Activated CD8-positive, alpha-beta memory T cell treated with anti-CD3 and anti-CD28 coated beads, Interleukin-2, amount 10 ng/mL, durations not matched to agents 7 days and 5 days (primary cell): Measurements from ENCODE around the gene ZNF28. TPM values are rescaled to one million over a fixed set of nuclear protein-coding genes. Genes with fewer than 3 reads are reported as not detected.
"Not testable (repeated sequence)": the region's sequence is repeated elsewhere in the genome, so short reads cannot be mapped to it uniquely, and the experiment has no call there.

ENCODE experiments used
- ATAC-seq: fragments of 150-1000 bp; cut with Tn5 transposase; one replicate; pipeline ENCODE4 v1.10.0; 2021; ENCODE audit warnings: moderate library complexity
- CTCF ChIA-PET: fragments of 350-600 bp; sonication (Branson Sonifier 250); formaldehyde crosslinking; loops from one replicate; lab custom pipeline; 2021; ENCODE audit warnings: antibody characterized with exemption; lab: Charles Lee
- DNase-seq: peaks from one replicate; pipeline ENCODE4 v3.0.0-alpha.2; 2020
- H3K27ac Mint-ChIP-seq: one replicate; pipeline ENCODE4 v1.8.0; 2021; ENCODE audit warnings: mild to moderate bottlenecking, mixed read lengths
- H3K27me3 Mint-ChIP-seq: one replicate; pipeline ENCODE4 v1.8.0; 2021; ENCODE audit warnings: mixed read lengths
- H3K36me3 Mint-ChIP-seq: one replicate; pipeline ENCODE4 v1.8.0; 2021; ENCODE audit warnings: mild to moderate bottlenecking, mixed read lengths
- H3K4me1 Mint-ChIP-seq: one replicate; pipeline ENCODE4 v1.8.0; 2021; ENCODE audit warnings: mixed read lengths
- H3K4me3 Mint-ChIP-seq: one replicate; pipeline ENCODE4 v1.8.0; 2021; ENCODE audit warnings: mild to moderate bottlenecking, moderate library complexity, mixed read lengths
- H3K9me3 Mint-ChIP-seq: one replicate; pipeline ENCODE4 v1.8.0; 2022; ENCODE audit warnings: low read depth, mixed read lengths
- total RNA-seq, 2 experiments: library from RNA; stranded (reverse); gene quantifications; one replicate each; pipeline ENCODE4 v1.2.3, GENCODE V29; 2021

ZNF28 gene
- total RNA-seq: 10 to 100 TPM; 15.5 to 18.6 TPM

DNA sequence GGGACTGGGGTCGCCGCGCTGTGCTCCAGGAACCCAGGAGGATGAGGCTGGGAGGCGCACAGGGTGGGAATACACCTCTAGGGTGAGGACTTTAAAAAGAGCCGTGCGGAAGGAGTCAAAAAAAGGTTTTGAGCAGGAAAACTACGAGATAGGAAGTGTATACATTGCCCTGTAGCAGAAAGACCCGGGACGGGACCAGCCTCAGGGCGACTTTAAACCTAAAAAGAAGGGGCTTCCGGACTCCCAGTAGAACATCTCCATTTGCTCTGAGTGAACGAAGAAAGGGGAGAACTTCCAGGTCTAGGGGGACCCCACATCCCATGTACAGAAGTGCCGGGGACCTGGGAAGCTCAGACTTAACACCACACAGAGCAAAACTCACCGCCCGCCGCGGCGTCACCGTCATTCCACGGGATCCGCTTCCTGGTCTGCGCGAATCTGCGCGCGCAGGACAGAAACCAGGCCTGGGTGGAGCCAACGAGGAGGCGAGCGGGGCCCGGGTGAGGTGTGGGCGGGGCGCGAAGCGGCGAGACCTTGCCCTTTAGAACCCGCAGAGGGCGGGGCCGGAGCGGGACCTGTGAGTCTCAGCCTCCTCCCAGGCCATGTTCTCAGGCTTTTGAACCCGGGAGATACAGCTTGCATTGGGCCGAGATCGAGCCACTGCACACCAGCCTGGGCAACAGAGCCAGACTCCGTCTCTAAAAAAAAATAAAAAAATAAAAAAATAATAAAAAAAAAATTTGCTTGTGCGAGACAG, at the start of gene ZNF28:
ZNF28 (minus strand) TSS at position 430 of the 757 bp plus-strand sequence. CDS start 3,675 bp downstream, outside the sequence.
- peaks cover 13% of the 10 kb centered on the region for H3K4me1 Mint-ChIP-seq
- H3K27me3 Mint-ChIP-seq, CTCF ChIA-PET: not testable (repeated sequence)
- peak within 1 kb of the TSS; percentile 89 for H3K27ac Mint-ChIP-seq
- H3K4me3 Mint-ChIP-seq: peak within 1 kb of the TSS; percentile 98
- DNase-seq (peak; percentile 79), ATAC-seq (peak; percentile 100)
- peaks cover 42% of the 10 kb centered on the region for H3K36me3 Mint-ChIP-seq
- H3K9me3 Mint-ChIP-seq: peaks cover 14% of the 10 kb centered on the region

DNA sequence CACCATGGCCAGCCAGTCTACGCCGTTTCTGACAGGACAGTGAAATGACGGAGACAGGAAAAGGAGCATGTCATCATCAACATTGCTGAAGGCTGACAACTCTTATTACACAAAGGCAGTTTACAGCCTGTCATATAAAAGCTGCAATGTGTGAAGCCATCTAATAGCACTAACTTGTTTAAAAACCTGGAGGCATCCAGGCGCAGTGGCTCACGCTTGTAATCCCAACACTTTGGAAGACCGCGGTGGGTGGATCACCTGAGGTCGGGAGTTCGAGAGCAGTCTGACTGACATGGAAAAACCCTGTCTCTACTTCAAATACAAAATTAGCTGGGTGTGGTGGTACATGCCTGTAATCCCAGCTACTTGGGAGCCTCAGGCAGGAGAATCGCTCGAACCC, 46.6 kb upstream of the ZNF28 start:
- ATAC-seq, H3K4me3 Mint-ChIP-seq, CTCF ChIA-PET, DNase-seq, H3K27me3 Mint-ChIP-seq, H3K4me1 Mint-ChIP-seq, H3K27ac Mint-ChIP-seq: not testable (repeated sequence)
- peaks cover 16% of the 10 kb centered on the region for H3K9me3 Mint-ChIP-seq
- H3K36me3 Mint-ChIP-seq: peaks cover 11% of the 10 kb centered on the region

DNA sequence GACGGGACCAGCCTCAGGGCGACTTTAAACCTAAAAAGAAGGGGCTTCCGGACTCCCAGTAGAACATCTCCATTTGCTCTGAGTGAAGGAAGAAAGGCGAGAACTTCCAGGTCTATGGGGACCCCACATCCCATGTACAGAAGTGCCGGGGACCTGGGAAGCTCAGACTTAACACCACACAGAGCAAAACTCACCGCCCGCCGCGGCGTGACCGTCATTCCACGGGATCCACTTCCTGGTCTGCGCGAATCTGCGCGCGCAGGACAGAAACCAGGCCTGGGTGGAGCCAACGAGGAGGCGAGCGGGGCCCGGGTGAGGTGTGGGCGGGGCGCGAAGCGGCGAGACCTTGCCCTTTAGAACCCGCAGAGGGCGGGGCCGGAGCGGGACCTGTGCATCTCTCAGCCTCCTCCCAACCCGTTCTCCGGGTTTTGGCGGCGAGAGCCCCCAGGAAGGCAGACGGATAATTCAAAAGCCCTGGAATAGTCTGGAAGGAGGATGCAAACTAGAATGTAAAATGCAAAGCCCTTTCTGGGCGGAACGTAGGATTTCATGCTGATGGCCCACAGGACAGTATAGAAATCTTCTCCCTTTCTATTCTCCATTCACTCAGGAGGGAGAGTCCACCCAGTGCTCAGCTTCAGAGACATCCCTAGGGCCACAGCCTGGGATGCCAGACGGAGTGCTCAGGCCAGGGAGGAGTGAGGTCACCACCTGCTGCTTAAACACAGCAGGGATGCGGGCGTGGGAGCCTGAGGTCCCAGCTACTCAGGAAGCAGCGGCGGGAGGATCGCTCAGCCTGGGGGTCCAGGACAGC, 36.2 kb upstream of the ZNF28 start, which contains the start of gene ZNF468:
ZNF468 (minus strand) TSS at position 242 of the 814 bp plus-strand sequence. CDS start 3,347 bp downstream, outside the sequence.
- ATAC-seq: peak; percentile 100
- peaks cover 17% of the 10 kb centered on the region for H3K9me3 Mint-ChIP-seq
- CTCF ChIA-PET, H3K27me3 Mint-ChIP-seq: not testable (repeated sequence)
- peak within 1 kb of the TSS; percentile 87 for H3K27ac Mint-ChIP-seq
- peaks cover 21% of the 10 kb centered on the region for H3K4me1 Mint-ChIP-seq
- DNase-seq: peak; percentile 83
- peaks cover 36% of the 10 kb centered on the region for H3K36me3 Mint-ChIP-seq
- H3K4me3 Mint-ChIP-seq: peak within 1 kb of the TSS; percentile 82

DNA sequence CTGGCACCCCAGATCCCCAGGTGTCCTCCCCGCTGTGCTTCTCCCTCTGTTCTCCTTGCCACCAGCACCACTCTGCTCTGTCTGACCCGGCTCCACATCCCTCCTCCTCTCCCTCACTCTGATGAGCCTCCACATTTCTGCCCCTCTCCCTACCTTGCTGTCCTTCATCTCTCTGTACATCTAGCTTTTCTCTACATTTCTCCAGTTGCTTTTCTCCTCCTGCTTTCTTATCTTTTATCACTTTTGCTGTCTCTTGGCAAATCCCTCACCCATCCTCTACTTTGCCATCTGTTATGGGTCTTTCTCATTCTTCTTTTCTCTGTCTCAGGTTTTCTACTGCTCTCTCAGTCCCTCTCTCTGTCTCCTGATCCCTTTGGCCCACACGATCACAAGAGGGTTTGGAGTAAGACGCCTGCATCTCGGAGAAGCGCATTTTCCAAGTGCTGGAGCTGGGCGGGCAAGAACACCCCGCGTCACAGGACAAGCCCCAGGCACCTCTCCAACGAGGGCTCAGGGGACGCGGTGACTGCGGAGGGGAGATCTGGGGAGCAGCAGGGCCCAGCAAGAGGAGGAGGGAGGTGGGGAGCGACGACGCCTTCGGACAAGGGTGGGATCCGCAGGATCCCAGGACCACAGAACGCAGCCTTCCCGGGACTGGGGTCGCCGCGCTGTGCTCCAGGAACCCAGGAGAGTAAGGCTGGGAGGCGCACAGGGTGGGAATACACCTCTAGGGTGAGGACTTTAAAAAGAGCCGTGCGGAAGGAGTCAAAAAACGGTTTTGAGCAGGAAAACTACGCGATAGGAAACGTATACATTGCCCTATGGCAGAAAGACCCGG, 35.3 kb upstream of the ZNF28 start:
- DNase-seq: not testable (repeated sequence)
- Mint-ChIP-seq H3K36me3 (peaks cover 44% of the 10 kb centered on the region), H3K9me3 (peaks cover 13% of the 10 kb centered on the region)

DNA sequence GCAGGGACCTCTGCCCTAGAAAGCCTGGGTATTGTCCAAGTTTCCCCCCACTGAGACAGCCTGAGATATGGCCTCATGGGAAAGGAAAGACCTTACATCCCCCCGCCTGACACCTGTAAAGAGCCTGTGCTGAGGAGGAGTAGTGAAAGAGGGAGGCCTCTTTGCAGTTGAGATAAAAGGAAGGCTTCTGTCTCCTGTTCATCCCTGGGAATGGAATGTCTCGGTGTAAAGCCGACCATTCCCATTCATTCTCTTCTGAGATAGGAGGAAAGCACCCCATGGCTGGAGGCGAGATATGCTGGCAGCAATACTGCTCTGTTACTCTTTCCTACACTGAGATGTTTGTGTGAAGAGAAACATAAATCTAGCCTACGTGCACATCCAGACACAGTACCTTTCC, 25.9 kb upstream of the ZNF28 start:
- H3K27me3 Mint-ChIP-seq, H3K4me1 Mint-ChIP-seq, CTCF ChIA-PET, DNase-seq, H3K4me3 Mint-ChIP-seq, ATAC-seq, H3K27ac Mint-ChIP-seq: not testable (repeated sequence)
- Mint-ChIP-seq H3K36me3 (peaks cover 93% of the 10 kb centered on the region), H3K9me3 (peaks cover 34% of the 10 kb centered on the region)

More for the DNA sequence above, 35.3 kb upstream of the ZNF28 start:
- peak overlapping the region; percentile 87 for H3K27ac Mint-ChIP-seq
- CTCF ChIA-PET, H3K27me3 Mint-ChIP-seq: not testable (repeated sequence)
- peak; percentile 44 for ATAC-seq
- peak overlapping the region; percentile 82 for H3K4me3 Mint-ChIP-seq
- peaks cover 21% of the 10 kb centered on the region for H3K4me1 Mint-ChIP-seq

DNA sequence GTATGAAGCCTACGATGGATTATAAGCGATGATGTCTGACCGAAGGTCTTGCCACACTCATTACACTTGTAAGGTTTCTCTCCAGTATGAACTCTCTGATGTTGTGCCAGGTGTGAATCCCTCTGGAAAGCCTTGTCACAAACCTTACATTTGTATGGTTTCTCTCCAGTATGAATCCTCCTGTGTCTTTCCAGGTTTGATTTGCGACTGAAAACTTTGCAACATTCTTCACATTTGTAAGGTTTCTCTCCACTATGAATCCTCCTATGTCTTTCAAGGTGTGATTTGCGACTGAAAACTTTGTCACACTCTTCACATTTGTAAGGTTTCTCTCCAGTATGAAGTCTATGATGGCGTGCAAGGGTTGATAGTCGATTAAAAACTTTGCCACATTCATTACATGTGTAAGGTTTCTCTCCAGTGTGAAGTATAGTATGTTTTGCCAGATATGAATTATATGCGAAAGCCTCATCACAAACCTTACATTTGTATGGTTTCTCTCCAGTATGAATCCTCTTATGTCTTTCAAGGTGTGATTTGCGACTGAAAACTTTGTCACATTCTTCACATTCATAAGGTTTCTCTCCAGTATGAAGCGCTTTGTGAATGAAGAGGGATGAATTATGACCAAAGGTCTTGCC, 19.5 kb upstream of the ZNF28 start:
- H3K27ac Mint-ChIP-seq, H3K27me3 Mint-ChIP-seq, H3K4me1 Mint-ChIP-seq, ATAC-seq, CTCF ChIA-PET, DNase-seq, H3K4me3 Mint-ChIP-seq: not testable (repeated sequence)
- peaks cover 59% of the 10 kb centered on the region for H3K9me3 Mint-ChIP-seq
- H3K36me3 Mint-ChIP-seq: peaks cover 93% of the 10 kb centered on the region

DNA sequence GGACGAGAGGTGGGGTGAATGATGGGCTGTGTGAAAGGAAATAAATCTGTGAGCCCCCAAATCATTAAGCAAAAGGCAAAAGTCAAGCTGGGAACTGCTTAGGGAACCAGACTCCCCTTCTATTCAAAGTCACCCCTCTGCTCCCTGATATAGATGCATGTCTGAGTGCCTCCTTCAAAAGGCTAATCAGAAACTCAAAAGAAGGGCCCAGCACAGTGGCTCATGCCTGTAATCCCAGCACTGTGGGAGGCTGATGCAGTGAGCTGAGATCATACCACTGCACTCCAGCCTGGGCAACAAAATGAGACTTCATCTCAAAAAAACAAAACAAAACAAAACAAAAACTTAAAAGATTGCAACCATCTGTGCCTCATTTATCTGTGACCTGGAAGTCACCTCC, 12.9 kb upstream of the ZNF28 start:
- CTCF ChIA-PET, H3K27ac Mint-ChIP-seq, DNase-seq, H3K4me3 Mint-ChIP-seq, H3K4me1 Mint-ChIP-seq, ATAC-seq, H3K27me3 Mint-ChIP-seq: not testable (repeated sequence)
- Mint-ChIP-seq H3K36me3 (peaks cover 39% of the 10 kb centered on the region), H3K9me3 (peaks cover 33% of the 10 kb centered on the region)

DNA sequence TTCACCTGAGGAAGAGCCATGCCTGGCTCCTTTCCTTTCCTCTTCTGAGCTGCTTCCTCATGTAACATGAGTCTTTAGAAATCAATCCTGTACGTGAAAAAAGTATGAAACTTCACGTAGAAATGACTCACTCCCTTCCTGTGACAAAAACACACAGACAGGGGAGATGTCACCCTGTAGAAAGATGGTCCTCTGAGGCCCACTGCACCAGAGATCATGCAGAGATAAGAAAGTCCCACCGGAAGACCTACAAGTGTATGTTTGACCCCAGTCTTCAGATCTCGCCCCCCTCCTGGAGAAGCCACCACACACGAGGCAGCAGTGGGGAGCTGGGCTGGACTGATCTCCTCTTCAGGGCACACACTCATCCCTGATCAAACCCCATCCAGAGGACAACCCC, 12.1 kb upstream of the ZNF28 start:
- DNase-seq, ATAC-seq, H3K27me3 Mint-ChIP-seq, H3K4me3 Mint-ChIP-seq, H3K4me1 Mint-ChIP-seq, CTCF ChIA-PET, H3K27ac Mint-ChIP-seq: not testable (repeated sequence)
- peaks cover 28% of the 10 kb centered on the region for H3K9me3 Mint-ChIP-seq
- H3K36me3 Mint-ChIP-seq: peaks cover 33% of the 10 kb centered on the region

DNA sequence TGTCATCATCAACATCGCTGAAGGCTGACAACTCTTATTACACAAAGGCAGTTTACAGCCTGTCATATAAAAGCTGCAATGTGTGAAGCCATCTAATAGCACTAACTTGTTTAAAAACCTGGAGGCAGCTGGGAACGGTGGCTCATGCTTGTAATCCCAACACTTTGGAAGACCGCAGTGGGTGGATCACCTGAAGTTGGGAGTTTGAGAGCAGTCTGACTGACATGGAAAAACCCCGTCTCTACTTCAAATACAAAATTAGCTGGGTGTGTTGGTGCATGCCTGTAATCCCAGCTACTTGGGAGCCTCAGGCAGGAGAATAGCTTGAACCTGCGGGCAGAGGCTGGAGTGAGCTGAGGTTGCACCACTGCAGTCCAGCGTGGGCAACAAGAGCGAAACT, 8.4 kb upstream of the ZNF28 start:
- Mint-ChIP-seq H3K9me3 (peaks cover 11% of the 10 kb centered on the region), H3K36me3 (peaks cover 10% of the 10 kb centered on the region)
- CTCF ChIA-PET, H3K4me3 Mint-ChIP-seq, H3K4me1 Mint-ChIP-seq, ATAC-seq, H3K27me3 Mint-ChIP-seq, H3K27ac Mint-ChIP-seq, DNase-seq: not testable (repeated sequence)

DNA sequence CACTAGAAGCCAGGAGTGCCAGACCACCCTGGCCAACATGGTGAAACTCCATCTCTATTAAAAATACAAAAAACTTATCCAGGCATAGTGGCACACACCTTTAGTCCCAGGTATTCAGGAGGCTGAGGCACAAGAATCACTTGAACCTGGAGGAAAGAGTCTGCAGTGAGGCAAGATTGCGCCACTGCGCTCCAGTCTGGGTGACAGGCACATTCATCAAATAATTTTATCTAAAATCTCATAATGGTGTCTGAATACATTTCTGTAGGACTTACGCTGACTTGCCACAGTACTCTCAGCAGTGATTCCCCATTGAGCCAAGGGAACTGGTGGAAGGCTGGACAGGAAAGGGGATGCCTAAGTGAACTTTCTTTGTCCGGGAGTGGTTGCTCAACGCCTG, 4.3 kb upstream of the ZNF28 start:
- no peak overlapping the region for H3K4me3 Mint-ChIP-seq
- no peak overlapping the region for H3K27ac Mint-ChIP-seq
- DNase-seq (no peak), ATAC-seq (no peak)
- CTCF ChIA-PET: no interaction called here
- peaks cover 12% of the 10 kb centered on the region for H3K36me3 Mint-ChIP-seq
- H3K4me1 Mint-ChIP-seq: peaks cover 4% of the 10 kb centered on the region
- no peaks in the 10 kb centered on the region for H3K27me3 Mint-ChIP-seq
- H3K9me3 Mint-ChIP-seq: peaks cover 10% of the 10 kb centered on the region

DNA sequence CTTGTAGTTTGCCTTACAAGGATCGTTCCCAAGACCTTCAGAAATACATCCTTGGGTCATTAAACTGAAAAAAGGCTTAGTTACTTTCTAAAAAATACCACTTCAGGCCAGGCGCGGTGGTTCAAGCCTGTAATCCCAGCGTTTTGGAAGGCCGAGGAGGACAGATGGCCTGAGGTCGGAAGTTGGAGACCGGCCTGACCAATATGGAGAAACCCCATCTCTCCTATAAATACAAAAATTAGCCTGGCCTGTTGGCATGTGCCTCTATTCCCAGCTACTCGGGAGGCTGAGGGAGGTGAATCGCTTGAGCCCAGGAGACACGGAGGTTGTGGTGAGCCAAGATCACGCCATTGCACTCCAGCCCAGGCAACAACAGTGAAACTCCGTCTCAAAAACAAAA, 2.2 kb upstream of the ZNF28 start:
- no peak overlapping the region for H3K27ac Mint-ChIP-seq
- CTCF ChIA-PET: no interaction called here

DNA sequence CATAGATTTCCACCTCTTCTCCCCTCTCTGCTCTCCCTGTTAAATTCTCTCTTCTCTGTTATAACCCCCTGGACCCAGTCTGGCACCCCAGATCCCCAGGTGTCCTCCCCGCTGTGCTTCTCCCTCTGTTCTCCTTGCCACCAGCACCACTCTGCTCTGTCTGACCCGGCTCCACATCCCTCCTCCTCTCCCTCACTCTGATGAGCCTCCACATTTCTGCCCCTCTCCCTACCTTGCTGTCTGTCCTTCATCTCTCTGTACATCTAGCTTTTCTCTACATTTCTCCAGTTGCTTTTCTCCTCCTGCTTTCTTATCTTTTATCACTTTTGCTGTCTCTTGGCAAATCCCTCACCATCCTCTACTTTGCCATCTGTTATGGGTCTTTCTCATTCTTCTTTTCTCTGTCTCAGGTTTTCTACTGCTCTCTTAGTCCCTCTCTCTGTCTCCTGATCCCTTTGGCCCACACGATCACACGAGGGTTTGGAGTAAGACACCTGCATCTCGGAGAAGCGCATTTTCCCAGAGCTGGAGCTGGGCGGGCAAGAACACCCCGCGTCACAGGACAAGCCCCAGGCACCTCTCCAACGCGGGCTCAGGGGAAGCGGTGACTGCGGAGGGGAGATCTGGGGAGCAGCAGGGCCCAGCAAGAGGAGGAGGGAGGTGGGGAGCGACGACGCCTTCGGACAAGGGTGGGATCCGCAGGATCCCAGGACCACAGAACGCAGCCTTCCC, 795 bp downstream of the ZNF28 start:
- Mint-ChIP-seq H3K27ac (peak overlapping the region; percentile 89), H3K4me1 (peaks cover 13% of the 10 kb centered on the region), H3K4me3 (peak overlapping the region; percentile 98), H3K9me3 (peaks cover 14% of the 10 kb centered on the region), H3K36me3 (peaks cover 49% of the 10 kb centered on the region)
- CTCF ChIA-PET, H3K27me3 Mint-ChIP-seq: not testable (repeated sequence)
- ATAC-seq: peak; percentile 38
- DNase-seq: peak; percentile 56

More for the DNA sequence above, 2.2 kb upstream of the ZNF28 start:
- Mint-ChIP-seq H3K4me3 (no peak overlapping the region), H3K36me3 (peaks cover 23% of the 10 kb centered on the region), H3K27me3 (no peaks in the 10 kb centered on the region), H3K9me3 (peaks cover 12% of the 10 kb centered on the region), H3K4me1 (peaks cover 13% of the 10 kb centered on the region)
- ATAC-seq (no peak), DNase-seq (no peak)
